ENCODE data around the gene CEP97. TPM values are rescaled to one million over a fixed set of nuclear protein-coding genes. Genes with fewer than 3 reads are reported as not detected.
A peak's percentile ranks its signal among the peaks of the same experiment; 100 is the strongest.

Gene CEP97
- total and polyA plus RNA-seq, 9 of the 15 experiments (the other 6 are each of a cell fraction or from before 2014, with no cell fraction given): 2.0 to 10.1 (median 4.3) TPM

DNA sequence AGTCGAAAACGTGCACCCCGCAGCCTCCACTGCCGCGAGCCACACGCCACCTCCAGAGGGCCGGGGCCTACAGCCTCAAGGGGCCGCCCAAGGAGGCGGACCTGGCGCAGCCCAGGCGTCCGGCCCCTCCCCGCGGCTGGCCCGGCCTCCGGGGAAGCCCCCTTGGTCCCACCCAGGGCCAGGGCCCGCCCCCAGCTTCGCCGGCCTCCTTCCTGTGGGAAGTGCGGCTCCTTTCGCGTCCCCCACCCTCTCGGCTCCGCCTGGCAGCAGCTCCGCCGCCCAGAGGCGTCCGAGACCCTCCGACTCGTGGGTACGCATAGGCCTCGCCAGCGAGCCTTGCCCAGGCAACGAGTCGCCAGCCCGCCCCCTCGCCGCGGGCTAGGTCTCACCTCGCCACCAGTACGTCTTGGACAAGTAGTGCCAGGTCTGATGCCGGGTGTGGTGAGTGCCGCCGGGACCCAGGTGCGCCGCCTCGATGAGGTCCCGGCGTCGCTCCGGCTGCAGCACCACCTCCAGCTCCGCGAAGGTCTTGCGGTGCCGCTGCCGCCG is 48.1 kb upstream of the CEP97 start (continued):
- TF ChIP-seq UBTF (IDR thresholded peaks at IDR 0.05; ENCODE audit: borderline replicate concordance in 1 of 2, low read depth in 2 of 2, low read length in 2 of 2) (peak in 1 of 2 experiments; percentile 55; a peak in 1 of 4 replicates), GATAD2B (IDR thresholded peaks at IDR 0.05; ENCODE audit: borderline replicate concordance) (no peak), SAFB (IDR thresholded peaks at IDR 0.05; ENCODE audit: borderline replicate concordance, low read depth, low read length) (no peak), ZNF146 (CRISPR knock-in tag; IDR thresholded peaks at IDR 0.05; ENCODE audit: unreplicated experiment) (no peak), ZNF699 (CRISPR knock-in tag; IDR thresholded peaks at IDR 0.05; ENCODE audit: insufficient replicate concordance) (no peak), TRIM24 (IDR thresholded peaks at IDR 0.05) (peak in 1 of 2 experiments; percentile 12; a peak in 1 of 4 replicates), ZNF12 (CRISPR knock-in tag; IDR thresholded peaks at IDR 0.05) (no peak), E2F5 (CRISPR knock-in tag; IDR thresholded peaks at IDR 0.05) (no peak), PHF20 (IDR thresholded peaks at IDR 0.05; ENCODE audit: partially characterized antibody) (peak; percentile 41), KDM4B (IDR thresholded peaks at IDR 0.05; ENCODE audit: borderline replicate concordance in 2 of 2, low read depth in 1 of 2) (0 out of 4 replicates have a peak, but pooled peaks of 1 of the 2 experiments have one; percentile 28), SETDB1 (IDR thresholded peaks at IDR 0.05; ENCODE audit: low read length) (no peak), CREM (IDR thresholded peaks at IDR 0.05; ENCODE audit: low read depth) (peak; percentile 88), MTA2 (IDR thresholded peaks at IDR 0.05; ENCODE audit: low read depth) (no peak), MXI1 (IDR thresholded peaks at IDR 0.05; ENCODE audit: low read depth, low read length) (peak; percentile 73), ZNF274 (IDR thresholded peaks at IDR 0.05; ENCODE audit: borderline replicate concordance, low read depth, low read length) (no peak), MYC (IDR thresholded peaks at IDR 0.05; ENCODE audit: low read depth, low read length) (peak; percentile 78), MYC (CRISPR knock-in tag; IDR thresholded peaks at IDR 0.05; ENCODE audit: borderline replicate concordance, low read depth) (no peak), ZBTB7A (IDR thresholded peaks at IDR 0.05; ENCODE audit: borderline replicate concordance, control insufficient read depth, low read depth, low read length) (peak; percentile 92), SIN3A (IDR thresholded peaks at IDR 0.05; ENCODE audit: borderline replicate concordance in 2 of 2, control insufficient read depth in 1 of 2, low read depth in 2 of 2, low read length in 2 of 2) (peak in 1 of 2 experiments; percentile 76; a peak in 2 of 4 replicates), E2F6 (IDR thresholded peaks at IDR 0.05; ENCODE audit: borderline replicate concordance in 1 of 2, extremely low read depth in 1 of 2, insufficient read depth in 1 of 2, insufficient read length in 1 of 2, low read depth in 1 of 2, low read length in 1 of 2, poor library complexity in 1 of 2, severe bottlenecking in 1 of 2) (peak in 1 of 2 experiments; percentile 53), TAL1 (IDR thresholded peaks at IDR 0.05) (no peak), ZBTB9 (CRISPR knock-in tag; IDR thresholded peaks at IDR 0.05) (0 out of 2 replicates have a peak, but pooled peaks have one; percentile 19), PML (IDR thresholded peaks at IDR 0.05; ENCODE audit: low read length) (peak; percentile 40; the same call in 1 of the 2 replicates)

Measured in K562 (cell line).